ENCODE measurements around the gene PDCD1.

DNA sequence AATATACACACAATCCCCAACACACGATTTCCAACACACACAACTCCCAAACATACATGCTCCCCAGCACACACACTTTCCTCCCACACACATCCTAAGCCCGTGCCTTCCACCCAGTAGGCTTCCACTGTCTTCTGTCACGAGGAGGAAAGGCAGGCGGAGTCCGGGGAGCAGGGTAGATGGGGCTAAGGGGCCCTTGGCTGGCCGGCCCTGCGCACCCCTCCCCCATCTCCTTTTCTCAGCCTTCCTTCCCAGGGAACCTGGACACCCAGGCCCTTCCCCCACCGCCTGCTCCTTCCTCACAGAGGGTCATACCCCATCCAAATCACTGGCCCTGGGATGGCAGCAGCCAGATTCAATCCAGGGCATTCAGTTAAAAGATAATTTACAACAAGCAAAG lies 3.4 kb upstream of the PDCD1 start:
- TF ChIP-seq ATF2 (IDR thresholded peaks at IDR 0.05; ENCODE audit: low read length) = no peak
- TF ChIP-seq CTCF (IDR thresholded peaks at IDR 0.05; ENCODE audit: control extremely low read depth in 1 of 3, insufficient read depth in 1 of 3, low read depth in 1 of 3, low read length in 3 of 3) = no peak
- no peak for TF ChIP-seq KDM5A (IDR thresholded peaks at IDR 0.05; ENCODE audit: low read length)
- TF ChIP-seq EGR1 (IDR thresholded peaks at IDR 0.05; ENCODE audit: borderline replicate concordance, low read depth, low read length) = no peak

Data from H1 (cell line).